Measurements from ENCODE around the gene ETFA.

GRCh38 chr15:76179023-76179422 lies 132.2 kb downstream of the ETFA start:
- TF ChIP-seq CTCF (conservative IDR thresholded peaks at IDR 0.05; ENCODE audit: low read length) (no peak), EZH2phosphoT487 (IDR thresholded peaks at IDR 0.05; ENCODE audit: borderline replicate concordance, low read depth, low read length) (no peak)

All from OCI-LY7 (cell line).